Neural cell (in vitro differentiated cells): Measurements from ENCODE around the gene CDKAL1. TPM values are rescaled to one million over a fixed set of nuclear protein-coding genes. Genes with fewer than 3 reads are reported as not detected.

ENCODE experiments used
- H2AFZ ChIP-seq: fragments of 200-600, 300-800 bp; sonication (generic), shearing (Covaris generic); 2 replicates; pipeline ENCODE4 v1.6.0; 2014; ENCODE audit warnings: low read depth, mild to moderate bottlenecking, antibody characterized with exemption, low read length, moderate library complexity
- H3F3A ChIP-seq: fragments of 200-600 bp; shearing (Covaris generic); 2 replicates; pipeline ENCODE4 v1.6.1; 2016; ENCODE audit warnings: mild to moderate bottlenecking, moderate library complexity, mixed read lengths, antibody characterized with exemption, low read length; ENCODE audit not compliant: insufficient read depth, poor library complexity, severe bottlenecking
- H3K27ac ChIP-seq: fragments of 200-600, 300-800 bp; sonication (generic), shearing (Covaris generic); 2 replicates; pipeline ENCODE4 v1.5.1; 2014; ENCODE audit warnings: mild to moderate bottlenecking, low read length, moderate library complexity
- H3K27me3 ChIP-seq: fragments of 300-800, 200-600 bp; sonication (generic), shearing (Covaris generic); 2 replicates; pipeline ENCODE4 v1.6.0; 2014; ENCODE audit warnings: mild to moderate bottlenecking, low read depth, low read length, moderate library complexity; ENCODE audit not compliant: insufficient read depth
- H3K36me3 ChIP-seq: fragments of 300-800, 200-600 bp; sonication (generic), shearing (Covaris generic); 2 replicates; pipeline ENCODE4 v1.5.1; 2014; ENCODE audit warnings: mild to moderate bottlenecking, antibody characterized with exemption, low read length, moderate library complexity; ENCODE audit not compliant: insufficient read depth
- H3K4me2 ChIP-seq: fragments of 300-800, 200-600 bp; sonication (generic), shearing (Covaris generic); 2 replicates; pipeline ENCODE4 v1.6.0; 2014; ENCODE audit warnings: mild to moderate bottlenecking, low read length
- H3K4me3 ChIP-seq: fragments of 300-800, 200-600 bp; sonication (generic), shearing (Covaris generic); 2 replicates; pipeline ENCODE4 v1.5.1; 2014; ENCODE audit warnings: mild to moderate bottlenecking, low read length, moderate library complexity
- H3K79me2 ChIP-seq: fragments of 200-600 bp; shearing (Covaris generic); replicated peaks from 2 replicates; pipeline ENCODE4 v1.6.0; 2014; ENCODE audit warnings: mild to moderate bottlenecking, low read length, moderate library complexity; ENCODE audit not compliant: insufficient read depth
- H3K9ac ChIP-seq: fragments of 300-800, 200-600 bp; sonication (generic), shearing (Covaris generic); 2 replicates; pipeline ENCODE4 v1.6.1; 2016; ENCODE audit warnings: mild to moderate bottlenecking, low read length, mixed read lengths
- H3K9me2 ChIP-seq: fragments of 200-600 bp; shearing (Covaris generic); 2 replicates; pipeline ENCODE4 v1.6.1; 2016; ENCODE audit warnings: mild to moderate bottlenecking, low read length, mixed read lengths; ENCODE audit not compliant: insufficient read depth
- H3K9me3 ChIP-seq: fragments of 200-600, 300-800 bp; sonication (generic), shearing (Covaris generic); 2 replicates; pipeline ENCODE4 v1.6.1; 2016; ENCODE audit warnings: mild to moderate bottlenecking, mixed run types, low read length, moderate library complexity, mixed read lengths
- H4K20me1 ChIP-seq: fragments of 200-600 bp; shearing (Covaris generic); 2 replicates; pipeline ENCODE4 v1.6.1; 2016; ENCODE audit warnings: mild to moderate bottlenecking, mixed run types; ENCODE audit not compliant: insufficient read depth
- EP300 ChIP-seq: fragments of 450-650 bp; conservative IDR thresholded peaks from 2 replicates; pipeline ENCODE4 v1.6.1; 2014; ENCODE audit warnings: antibody characterized with exemption, mild to moderate bottlenecking, moderate library complexity; ENCODE audit not compliant: poor library complexity, severe bottlenecking
- EZH2 ChIP-seq: fragments of 200-600, 300-800 bp; shearing (Covaris generic), sonication (generic); IDR thresholded peaks from 2 replicates; pipeline ENCODE4 v1.6.1; 2014; ENCODE audit warnings: antibody characterized with exemption, low read length, borderline replicate concordance, mild to moderate bottlenecking; ENCODE audit not compliant: insufficient read depth, poor library complexity, severe bottlenecking
- MXI1 ChIP-seq: fragments of 450-650 bp; conservative IDR thresholded peaks from 2 replicates; pipeline ENCODE4 v1.6.1; 2014; ENCODE audit warnings: antibody characterized with exemption, mild to moderate bottlenecking; ENCODE audit not compliant: poor library complexity, severe bottlenecking
- POLR2AphosphoS5 ChIP-seq: IDR thresholded peaks from 2 replicates; pipeline ENCODE4 v1.6.1; 2012
- RAD21 ChIP-seq: fragments of 450-650 bp; conservative IDR thresholded peaks from 2 replicates; pipeline ENCODE4 v1.6.1; 2014; ENCODE audit warnings: antibody characterized with exemption, mild to moderate bottlenecking, moderate library complexity
- SMC3 ChIP-seq: fragments of 450-650 bp; conservative IDR thresholded peaks from 2 replicates; pipeline ENCODE4 v1.6.1; 2014; ENCODE audit warnings: antibody characterized with exemption, mild to moderate bottlenecking, moderate library complexity; ENCODE audit not compliant: poor library complexity
- TAF1 ChIP-seq: IDR thresholded peaks from 2 replicates; pipeline ENCODE4 v1.6.1; 2012; ENCODE audit warnings: low read depth
- polyA plus RNA-seq: library from polyadenylated mRNA; depleted of rRNA; stranded (reverse); fragments of >200 nt; gene quantifications from 2 replicates; pipeline ENCODE4 v1.2.3, GENCODE V29; 2014
- TF ChIP-seq, protein P1 (sequence below): IDR thresholded peaks from 2 replicates; pipeline ENCODE4 v1.6.1; 2012; ENCODE audit warnings: borderline replicate concordance
- TF ChIP-seq, protein P2 (sequence below): fragments of 450-650 bp; IDR thresholded peaks from 2 replicates; pipeline ENCODE4 v1.5.1; 2014; ENCODE audit warnings: antibody characterized with exemption, mild to moderate bottlenecking, moderate library complexity; ENCODE audit not compliant: poor library complexity, severe bottlenecking

The CDKAL1 gene
- polyA plus RNA-seq, 1 donor from 2014 or later, result 10.7 TPM

- Histone ChIP-seq H3K27me3 (no peaks in the 10 kb centered on the region), H3K9me2 (no peaks in the 10 kb centered on the region), H3K79me2 (no peaks in the 10 kb centered on the region)
Measured at GRCh38 chr6:21273451-21273850, 739.2 kb downstream of the CDKAL1 start.

DNA sequence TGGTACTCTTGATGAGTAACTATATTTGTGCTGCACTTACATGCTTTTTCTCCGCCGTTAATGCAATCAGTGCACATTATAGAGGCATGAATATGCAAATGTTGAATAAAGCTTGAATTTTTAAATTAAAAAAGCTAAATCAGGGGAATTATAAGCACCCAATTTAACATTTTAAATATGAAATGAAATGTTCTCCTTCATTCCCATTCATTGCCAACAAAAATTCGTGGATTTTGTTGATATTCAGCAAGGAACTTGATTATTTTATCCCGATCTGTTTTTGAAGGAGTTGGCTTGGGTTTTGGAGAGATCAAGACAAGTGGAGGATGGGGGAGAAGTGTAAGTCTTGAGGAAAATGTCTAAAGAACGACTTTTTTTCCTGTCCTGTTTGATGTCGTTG, 740.6 kb downstream of the CDKAL1 start:
- H3K27ac ChIP-seq, result no peak overlapping the region
- no peak overlapping the region for H3K4me3 ChIP-seq
- TF ChIP-seq EZH2 (no peak), EP300 (no peak), MXI1 (no peak), TAF1 (no peak)
- TF ChIP-seq, protein P1, sequence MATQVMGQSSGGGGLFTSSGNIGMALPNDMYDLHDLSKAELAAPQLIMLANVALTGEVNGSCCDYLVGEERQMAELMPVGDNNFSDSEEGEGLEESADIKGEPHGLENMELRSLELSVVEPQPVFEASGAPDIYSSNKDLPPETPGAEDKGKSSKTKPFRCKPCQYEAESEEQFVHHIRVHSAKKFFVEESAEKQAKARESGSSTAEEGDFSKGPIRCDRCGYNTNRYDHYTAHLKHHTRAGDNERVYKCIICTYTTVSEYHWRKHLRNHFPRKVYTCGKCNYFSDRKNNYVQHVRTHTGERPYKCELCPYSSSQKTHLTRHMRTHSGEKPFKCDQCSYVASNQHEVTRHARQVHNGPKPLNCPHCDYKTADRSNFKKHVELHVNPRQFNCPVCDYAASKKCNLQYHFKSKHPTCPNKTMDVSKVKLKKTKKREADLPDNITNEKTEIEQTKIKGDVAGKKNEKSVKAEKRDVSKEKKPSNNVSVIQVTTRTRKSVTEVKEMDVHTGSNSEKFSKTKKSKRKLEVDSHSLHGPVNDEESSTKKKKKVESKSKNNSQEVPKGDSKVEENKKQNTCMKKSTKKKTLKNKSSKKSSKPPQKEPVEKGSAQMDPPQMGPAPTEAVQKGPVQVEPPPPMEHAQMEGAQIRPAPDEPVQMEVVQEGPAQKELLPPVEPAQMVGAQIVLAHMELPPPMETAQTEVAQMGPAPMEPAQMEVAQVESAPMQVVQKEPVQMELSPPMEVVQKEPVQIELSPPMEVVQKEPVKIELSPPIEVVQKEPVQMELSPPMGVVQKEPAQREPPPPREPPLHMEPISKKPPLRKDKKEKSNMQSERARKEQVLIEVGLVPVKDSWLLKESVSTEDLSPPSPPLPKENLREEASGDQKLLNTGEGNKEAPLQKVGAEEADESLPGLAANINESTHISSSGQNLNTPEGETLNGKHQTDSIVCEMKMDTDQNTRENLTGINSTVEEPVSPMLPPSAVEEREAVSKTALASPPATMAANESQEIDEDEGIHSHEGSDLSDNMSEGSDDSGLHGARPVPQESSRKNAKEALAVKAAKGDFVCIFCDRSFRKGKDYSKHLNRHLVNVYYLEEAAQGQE, result no peak
- TF ChIP-seq, protein P2, sequence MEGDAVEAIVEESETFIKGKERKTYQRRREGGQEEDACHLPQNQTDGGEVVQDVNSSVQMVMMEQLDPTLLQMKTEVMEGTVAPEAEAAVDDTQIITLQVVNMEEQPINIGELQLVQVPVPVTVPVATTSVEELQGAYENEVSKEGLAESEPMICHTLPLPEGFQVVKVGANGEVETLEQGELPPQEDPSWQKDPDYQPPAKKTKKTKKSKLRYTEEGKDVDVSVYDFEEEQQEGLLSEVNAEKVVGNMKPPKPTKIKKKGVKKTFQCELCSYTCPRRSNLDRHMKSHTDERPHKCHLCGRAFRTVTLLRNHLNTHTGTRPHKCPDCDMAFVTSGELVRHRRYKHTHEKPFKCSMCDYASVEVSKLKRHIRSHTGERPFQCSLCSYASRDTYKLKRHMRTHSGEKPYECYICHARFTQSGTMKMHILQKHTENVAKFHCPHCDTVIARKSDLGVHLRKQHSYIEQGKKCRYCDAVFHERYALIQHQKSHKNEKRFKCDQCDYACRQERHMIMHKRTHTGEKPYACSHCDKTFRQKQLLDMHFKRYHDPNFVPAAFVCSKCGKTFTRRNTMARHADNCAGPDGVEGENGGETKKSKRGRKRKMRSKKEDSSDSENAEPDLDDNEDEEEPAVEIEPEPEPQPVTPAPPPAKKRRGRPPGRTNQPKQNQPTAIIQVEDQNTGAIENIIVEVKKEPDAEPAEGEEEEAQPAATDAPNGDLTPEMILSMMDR, result no peak
- no peaks in the 10 kb centered on the region for H3K27me3 ChIP-seq
- no peak overlapping the region for H3K9ac ChIP-seq
- H3K9me2 ChIP-seq, result no peaks in the 10 kb centered on the region
- H3K79me2 ChIP-seq, result no peaks in the 10 kb centered on the region
- H3K9me3 ChIP-seq, result no peaks in the 10 kb centered on the region
- no peaks in the 10 kb centered on the region for H3F3A ChIP-seq
- no peak overlapping the region for H3K4me2 ChIP-seq
- no peaks in the 10 kb centered on the region for H3K36me3 ChIP-seq
- H2AFZ ChIP-seq, result no peak overlapping the region
- no peaks in the 10 kb centered on the region for H4K20me1 ChIP-seq

More at GRCh38 chr6:21273451-21273850, 739.2 kb downstream of the CDKAL1 start:
- Histone ChIP-seq H2AFZ (no peak overlapping the region), H3K27ac (no peak overlapping the region), H3F3A (no peaks in the 10 kb centered on the region), H4K20me1 (no peaks in the 10 kb centered on the region), H3K9ac (no peak overlapping the region), H3K4me2 (no peak overlapping the region), H3K9me3 (no peaks in the 10 kb centered on the region), H3K36me3 (no peaks in the 10 kb centered on the region), H3K4me3 (no peak overlapping the region)
- TF ChIP-seq POLR2AphosphoS5 (no peak), EZH2 (no peak), SMC3 (no peak), RAD21 (no peak), EP300 (no peak), MXI1 (no peak), TAF1 (no peak)
- TF ChIP-seq, protein P1, result no peak
- TF ChIP-seq, protein P2, result no peak
